Fibroblast of lung (primary cell): Measurements from ENCODE around the gene DUSP19.

Experiments used
- EZH2 ChIP-seq: IDR thresholded peaks from 2 replicates; pipeline ENCODE4 v1.5.1; 2012; ENCODE audit warnings: low read length, control low read depth, mild to moderate bottlenecking; ENCODE audit errors: missing control alignments
- TF ChIP-seq, protein P1 (sequence below), 2 donors: IDR thresholded peaks in 1 of 2; conservative IDR thresholded peaks in 1 of 2; 1 replicate in 1 of 2; 2 replicates in 1 of 2; pipeline ENCODE4 v1.5.1; 2011 to 2012; ENCODE audit warnings: low read length in 2 of 2, control low read depth in 1 of 2, inconsistent platforms in 1 of 2, low read depth in 1 of 2, mild to moderate bottlenecking in 1 of 2

- TF ChIP-seq, protein P1, sequence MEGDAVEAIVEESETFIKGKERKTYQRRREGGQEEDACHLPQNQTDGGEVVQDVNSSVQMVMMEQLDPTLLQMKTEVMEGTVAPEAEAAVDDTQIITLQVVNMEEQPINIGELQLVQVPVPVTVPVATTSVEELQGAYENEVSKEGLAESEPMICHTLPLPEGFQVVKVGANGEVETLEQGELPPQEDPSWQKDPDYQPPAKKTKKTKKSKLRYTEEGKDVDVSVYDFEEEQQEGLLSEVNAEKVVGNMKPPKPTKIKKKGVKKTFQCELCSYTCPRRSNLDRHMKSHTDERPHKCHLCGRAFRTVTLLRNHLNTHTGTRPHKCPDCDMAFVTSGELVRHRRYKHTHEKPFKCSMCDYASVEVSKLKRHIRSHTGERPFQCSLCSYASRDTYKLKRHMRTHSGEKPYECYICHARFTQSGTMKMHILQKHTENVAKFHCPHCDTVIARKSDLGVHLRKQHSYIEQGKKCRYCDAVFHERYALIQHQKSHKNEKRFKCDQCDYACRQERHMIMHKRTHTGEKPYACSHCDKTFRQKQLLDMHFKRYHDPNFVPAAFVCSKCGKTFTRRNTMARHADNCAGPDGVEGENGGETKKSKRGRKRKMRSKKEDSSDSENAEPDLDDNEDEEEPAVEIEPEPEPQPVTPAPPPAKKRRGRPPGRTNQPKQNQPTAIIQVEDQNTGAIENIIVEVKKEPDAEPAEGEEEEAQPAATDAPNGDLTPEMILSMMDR (conservative IDR thresholded peaks at IDR 0.05 in 1 of 2, IDR thresholded peaks at IDR 0.05 in 1 of 2; ENCODE audit: low read depth in 1 of 2, low read length in 2 of 2), result no peak
- TF ChIP-seq EZH2, result no peak
Measured at GRCh38 chr2:183069174-183069573, 9.4 kb upstream of the DUSP19 start.
